IPS DF 6.9 (cell line): Measurements from ENCODE around the gene IGFBPL1.

Source experiments
- DNase-seq: peaks from one replicate; pipeline ENCODE4 v3.0.0-alpha.2; 2013; ENCODE audit warnings: low read depth, low spot score
- H3K27ac ChIP-seq: one replicate; pipeline ENCODE4 v1.5.1; 2013; ENCODE audit warnings: low read length, control low read depth
- H3K27me3 ChIP-seq: 2 replicates; pipeline ENCODE4 v1.6.1; 2013; ENCODE audit warnings: mild to moderate bottlenecking, low read length; ENCODE audit not compliant: control insufficient read depth, insufficient read depth
- H3K36me3 ChIP-seq: 2 replicates; pipeline ENCODE4 v1.6.1; 2013; ENCODE audit warnings: low read length; ENCODE audit not compliant: control insufficient read depth, insufficient read depth
- H3K4me1 ChIP-seq: 2 replicates; pipeline ENCODE4 v1.6.1; 2013; ENCODE audit warnings: low read length; ENCODE audit not compliant: control insufficient read depth, insufficient read depth
- H3K4me3 ChIP-seq: 2 replicates; pipeline ENCODE4 v1.5.1; 2013; ENCODE audit warnings: mild to moderate bottlenecking, low read length
- H3K9me3 ChIP-seq: 2 replicates; pipeline ENCODE4 v1.6.1; 2013; ENCODE audit warnings: low read length, inconsistent platforms; ENCODE audit not compliant: control insufficient read depth, insufficient read depth
- WGBS: extraction: QIAGEN DNeasy Blood & Tissue Kit; methylation state at CpG from one replicate; pipeline ENCODE4 v1.1.7; 2013; ENCODE audit warnings: mixed read lengths, missing lambda C conversion rate; ENCODE audit not compliant: insufficient read length, insufficient coverage; 5-methylcytosine and 5-hydroxymethylcytosine counted together

Gene IGFBPL1

DNA sequence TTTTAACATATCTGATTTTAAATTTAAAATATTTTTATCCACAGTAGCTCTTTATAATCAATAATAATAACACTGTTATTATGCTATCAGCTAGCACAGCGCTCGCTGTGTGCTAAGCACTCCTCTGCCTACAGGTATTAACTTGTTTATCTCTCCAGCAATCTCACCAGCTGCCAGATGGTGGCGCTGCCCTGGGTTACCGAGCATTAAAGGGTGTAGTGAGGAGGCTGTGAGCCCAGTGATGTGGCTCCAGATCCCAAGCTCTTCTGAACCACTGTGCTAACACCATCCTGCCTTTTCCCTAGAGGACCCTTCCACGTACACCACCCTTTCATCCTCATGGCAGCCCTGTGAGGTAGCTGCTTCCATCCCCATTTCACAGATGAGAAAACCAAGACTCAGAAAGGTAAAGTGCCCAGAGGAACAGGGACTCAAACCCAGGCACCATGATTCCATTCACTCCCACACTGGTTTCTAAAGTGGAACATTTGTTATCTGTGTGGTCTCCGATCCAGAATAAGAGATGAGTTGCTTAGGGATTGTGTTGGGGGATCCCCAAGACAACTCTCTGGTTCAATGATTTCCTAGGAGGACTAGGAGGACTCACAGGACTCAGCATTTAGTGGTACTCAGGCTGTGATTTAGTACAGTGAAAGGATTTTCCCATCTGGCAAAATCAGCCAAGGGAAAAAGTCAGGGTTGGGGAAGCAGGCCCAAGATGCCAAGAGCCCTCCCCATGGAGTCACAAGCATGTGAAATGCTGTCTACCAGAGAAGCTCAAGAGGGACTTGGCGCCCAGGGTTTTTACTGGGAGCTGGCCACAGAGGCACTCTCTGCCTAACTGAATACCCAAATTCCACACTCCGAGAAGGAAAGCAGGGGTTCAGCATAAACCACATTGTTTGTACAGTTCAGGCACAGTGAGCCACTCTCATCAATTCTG lies 7.0 kb downstream of the IGFBPL1 start:
- Histone ChIP-seq H3K36me3 (no peaks in the 10 kb centered on the region), H3K4me1 (peaks cover 5% of the 10 kb centered on the region; the same call in 1 of the 2 replicates), H3K27ac (no peak overlapping the region), H3K27me3 (no peaks in the 10 kb centered on the region), H3K9me3 (no peaks in the 10 kb centered on the region), H3K4me3 (no peak overlapping the region)
- DNase-seq, result peak; percentile 61
- no CpG with 5 or more reads among the region's 8 CpGs for WGBS

DNA sequence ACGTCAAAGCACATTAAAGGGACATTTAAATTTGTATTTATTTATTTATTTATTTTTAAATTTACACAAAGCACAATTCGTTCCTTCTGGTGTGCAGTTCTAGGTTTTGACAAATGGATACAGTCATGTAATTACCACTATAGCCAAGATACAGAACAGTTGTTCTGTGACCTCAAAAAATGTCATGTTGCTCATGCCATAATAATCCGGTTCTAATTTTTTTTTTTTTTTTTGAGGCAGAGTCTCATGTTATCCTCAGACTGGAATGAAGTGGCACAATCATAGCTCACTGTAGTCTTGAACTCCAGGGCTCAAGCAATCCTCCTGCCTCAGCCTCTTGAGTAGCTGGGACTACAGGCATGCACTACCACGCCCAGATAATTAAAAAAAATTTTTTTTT lies 7.8 kb downstream of the IGFBPL1 start:
- Histone ChIP-seq H3K4me1 (peaks cover 2% of the 10 kb centered on the region; the same call in 1 of the 2 replicates), H3K27me3 (no peaks in the 10 kb centered on the region), H3K36me3 (no peaks in the 10 kb centered on the region), H3K27ac (no peak overlapping the region), H3K4me3 (no peak overlapping the region), H3K9me3 (no peaks in the 10 kb centered on the region)
- DNase-seq, result no peak
- WGBS, result no CpG with 5 or more reads among the region's 4 CpGs

DNA sequence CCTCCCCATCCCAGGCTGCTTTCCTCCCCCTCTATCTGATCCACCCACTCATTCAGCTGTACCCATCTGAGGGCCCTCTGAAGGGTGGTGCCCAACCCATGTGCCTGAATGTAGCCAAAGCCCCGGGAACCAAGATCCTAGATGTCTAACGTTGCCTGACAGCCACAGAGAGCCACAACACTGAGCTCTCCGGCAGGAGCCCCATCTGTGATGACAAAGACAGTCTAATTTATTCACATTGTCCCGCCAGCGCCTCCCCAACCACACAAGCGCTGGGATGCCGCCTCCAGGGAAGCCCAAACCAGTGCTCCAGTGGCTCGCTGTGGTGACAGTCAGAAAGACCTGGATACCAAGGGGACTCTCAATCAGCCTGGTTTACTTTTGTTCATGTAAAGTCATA lies 8.4 kb downstream of the IGFBPL1 start:
- H3K27me3 ChIP-seq, result no peaks in the 10 kb centered on the region
- WGBS, result no CpG with 5 or more reads among the region's 8 CpGs
- H3K36me3 ChIP-seq, result no peaks in the 10 kb centered on the region
- H3K4me3 ChIP-seq, result no peak overlapping the region
- H3K27ac ChIP-seq, result no peak overlapping the region
- H3K4me1 ChIP-seq, result 0 out of 2 replicates have a peak, but pooled peaks cover 2% of the 10 kb centered on the region
- DNase-seq, result no peak
- H3K9me3 ChIP-seq, result no peaks in the 10 kb centered on the region

DNA sequence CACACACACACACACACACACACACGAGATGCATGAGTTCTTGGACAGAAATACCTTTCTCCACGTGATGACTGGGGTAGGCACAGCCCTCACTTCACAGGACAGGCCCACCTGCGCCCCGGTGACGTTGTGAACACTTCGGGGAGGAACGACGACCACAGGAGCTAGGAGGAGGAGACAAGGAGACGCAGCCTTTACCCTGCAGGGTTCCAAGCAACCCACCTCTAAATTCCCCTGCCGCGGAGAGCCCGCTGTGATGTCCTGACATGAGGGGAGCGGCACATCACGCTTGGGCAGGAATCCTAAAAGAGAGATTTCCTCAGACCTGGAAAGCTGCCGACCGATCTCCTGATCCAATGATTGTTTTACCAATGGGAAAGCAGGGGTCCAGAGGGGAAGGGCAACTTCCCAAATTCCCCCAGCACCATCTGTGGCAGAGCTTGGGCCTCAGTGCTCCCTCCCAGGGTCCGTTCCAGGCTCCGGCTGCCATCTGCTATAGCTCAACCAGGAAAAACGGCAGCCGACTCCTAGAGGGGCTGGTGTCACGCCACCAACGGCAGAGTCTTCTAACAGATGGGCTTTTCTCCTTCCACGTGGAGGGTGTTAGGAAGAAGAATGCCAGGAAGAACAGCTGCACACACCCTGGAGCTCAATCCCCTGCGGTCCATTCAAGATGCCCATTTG lies 10.1 kb downstream of the IGFBPL1 start:
- Histone ChIP-seq H3K27ac (no peak overlapping the region), H3K36me3 (no peaks in the 10 kb centered on the region), H3K9me3 (no peaks in the 10 kb centered on the region), H3K27me3 (no peaks in the 10 kb centered on the region), H3K4me1 (0 out of 2 replicates have a peak, but pooled peaks cover 2% of the 10 kb centered on the region), H3K4me3 (no peak overlapping the region)
- no CpG with 5 or more reads among the region's 24 CpGs for WGBS
- no peak for DNase-seq

DNA sequence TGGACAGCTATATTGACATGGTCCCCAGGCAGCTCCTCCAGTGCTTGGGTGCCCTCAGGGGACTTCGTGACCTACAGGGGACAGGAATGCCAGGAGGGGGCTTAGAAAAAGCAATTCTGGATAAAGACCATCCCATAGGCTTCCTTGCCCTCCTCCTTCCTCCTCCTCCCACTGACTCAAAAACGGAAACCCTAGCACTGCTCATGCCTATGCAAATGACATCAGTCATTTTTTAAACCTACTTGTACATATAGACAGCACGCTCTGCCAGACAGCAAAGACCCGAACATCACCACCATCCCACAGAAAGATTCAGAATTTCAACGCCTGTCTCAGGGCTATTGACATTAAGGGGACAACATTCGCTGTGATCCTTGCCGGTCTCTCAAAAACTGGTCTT lies 11.0 kb downstream of the IGFBPL1 start:
- no peak for DNase-seq
- no peak overlapping the region for H3K4me3 ChIP-seq
- no CpG with 5 or more reads among the region's 7 CpGs for WGBS
- H3K27me3 ChIP-seq, result no peaks in the 10 kb centered on the region
- H3K4me1 ChIP-seq, result no peaks in the 10 kb centered on the region
- no peaks in the 10 kb centered on the region for H3K36me3 ChIP-seq
- H3K27ac ChIP-seq, result no peak overlapping the region
- no peaks in the 10 kb centered on the region for H3K9me3 ChIP-seq

DNA sequence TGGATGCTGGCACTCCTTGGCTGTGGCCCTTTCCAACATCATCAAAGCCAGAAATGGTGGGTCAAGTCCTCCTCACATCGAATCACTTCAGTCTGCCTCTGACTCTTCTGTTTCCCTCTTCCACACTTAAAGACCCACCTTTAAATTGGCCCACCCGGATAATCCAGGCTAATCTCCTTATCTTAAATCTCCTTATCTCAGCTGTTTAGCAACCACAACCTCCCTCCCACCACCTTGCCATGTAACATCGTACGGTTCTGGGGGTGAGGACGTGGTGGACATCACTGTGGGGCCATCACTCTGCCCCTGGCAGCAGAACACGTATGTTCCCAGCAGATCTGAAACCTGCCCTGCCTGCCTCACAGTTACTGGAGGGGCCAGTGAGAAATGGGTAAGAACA lies 11.5 kb downstream of the IGFBPL1 start:
- no CpG with 5 or more reads among the region's 6 CpGs for WGBS
- DNase-seq, result no peak
- Histone ChIP-seq H3K27ac (no peak overlapping the region), H3K27me3 (no peaks in the 10 kb centered on the region), H3K36me3 (no peaks in the 10 kb centered on the region), H3K9me3 (no peaks in the 10 kb centered on the region), H3K4me3 (no peak overlapping the region), H3K4me1 (no peaks in the 10 kb centered on the region)

DNA sequence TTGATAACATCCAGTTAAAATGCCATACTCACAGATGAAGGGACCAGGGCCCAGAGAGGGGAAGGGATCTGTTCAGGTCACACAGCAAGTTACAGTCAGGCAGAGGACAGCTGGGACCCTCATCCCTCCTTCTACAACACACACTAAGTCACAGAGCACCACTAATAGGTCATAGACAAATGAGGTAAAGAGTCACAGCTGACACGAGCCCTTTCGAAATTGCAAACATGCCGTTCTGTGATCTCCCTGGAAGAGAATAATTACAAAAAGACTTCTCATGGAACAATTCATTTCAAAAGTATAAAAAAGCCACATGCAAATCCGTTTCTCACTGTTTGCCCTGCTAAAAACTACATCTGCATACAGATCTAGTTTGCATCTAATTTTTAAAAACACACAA lies 15.5 kb downstream of the IGFBPL1 start:
- WGBS, result no CpG with 5 or more reads among the region's 4 CpGs
- DNase-seq, result no peak
- Histone ChIP-seq H3K36me3 (no peaks in the 10 kb centered on the region), H3K4me3 (no peak overlapping the region), H3K4me1 (no peaks in the 10 kb centered on the region), H3K27me3 (no peaks in the 10 kb centered on the region), H3K27ac (no peak overlapping the region), H3K9me3 (no peaks in the 10 kb centered on the region)

DNA sequence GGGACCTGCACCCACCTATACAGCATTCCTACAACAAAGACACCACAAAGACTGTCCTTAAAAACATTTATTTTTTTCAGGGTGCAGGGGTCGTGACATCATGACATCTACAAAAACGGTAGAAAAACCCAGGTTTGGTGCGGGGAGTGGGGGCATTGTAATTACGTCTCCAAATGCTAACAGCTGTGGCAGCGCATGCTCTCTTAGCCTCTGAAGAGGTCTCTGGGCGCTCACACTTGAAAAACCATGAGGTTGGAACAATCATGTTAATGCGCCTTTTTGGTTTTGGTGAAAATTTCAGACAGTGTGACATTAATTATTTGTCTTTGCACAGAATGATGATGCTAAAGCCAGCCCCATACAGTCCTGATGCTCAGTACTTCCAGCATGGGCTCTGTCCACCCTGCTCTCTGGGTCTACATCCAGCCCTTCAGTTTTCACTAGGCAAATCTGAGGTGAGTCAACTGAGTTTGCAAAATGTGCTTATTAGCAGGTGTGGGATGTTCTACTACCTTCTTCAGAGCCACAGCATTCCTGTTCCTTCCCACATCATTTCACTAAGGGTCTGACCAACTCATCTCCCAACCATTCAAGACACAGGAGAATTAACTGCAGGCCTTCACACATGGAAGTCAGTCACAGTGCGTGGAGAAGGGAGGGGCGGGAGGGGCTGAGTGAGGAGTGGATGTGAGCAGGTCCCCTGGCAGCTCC lies 17.6 kb downstream of the IGFBPL1 start:
- H3K9me3 ChIP-seq, result no peaks in the 10 kb centered on the region
- no peaks in the 10 kb centered on the region for H3K36me3 ChIP-seq
- no peaks in the 10 kb centered on the region for H3K27me3 ChIP-seq
- no peak for DNase-seq
- H3K4me1 ChIP-seq, result no peaks in the 10 kb centered on the region
- no peak overlapping the region for H3K27ac ChIP-seq
- WGBS, result no CpG with 5 or more reads among the region's 9 CpGs
- H3K4me3 ChIP-seq, result no peak overlapping the region

DNA sequence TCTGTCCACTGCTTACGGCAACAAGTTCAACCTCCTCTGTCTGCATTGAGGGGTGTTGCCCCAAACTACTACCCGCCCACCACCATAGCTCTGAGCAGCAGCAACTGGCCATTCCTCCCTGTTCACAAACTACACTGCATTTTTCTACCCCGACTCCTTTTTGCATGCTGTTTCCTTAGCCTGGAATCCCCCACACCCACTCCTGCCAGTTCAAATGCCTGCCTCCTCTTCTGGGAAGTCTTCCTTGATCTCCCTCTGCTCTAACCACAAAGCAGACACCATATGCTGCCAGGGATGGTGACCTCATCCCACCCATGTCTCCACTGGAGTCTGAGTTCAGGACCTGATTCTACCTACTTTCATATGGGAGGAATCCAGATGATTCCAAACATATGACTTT lies 18.5 kb downstream of the IGFBPL1 start:
- Histone ChIP-seq H3K27me3 (no peaks in the 10 kb centered on the region), H3K9me3 (no peaks in the 10 kb centered on the region), H3K4me1 (no peaks in the 10 kb centered on the region), H3K4me3 (no peak overlapping the region), H3K27ac (no peak overlapping the region), H3K36me3 (no peaks in the 10 kb centered on the region)
- no CpG with 5 or more reads among the region's 3 CpGs for WGBS
- no peak for DNase-seq

DNA sequence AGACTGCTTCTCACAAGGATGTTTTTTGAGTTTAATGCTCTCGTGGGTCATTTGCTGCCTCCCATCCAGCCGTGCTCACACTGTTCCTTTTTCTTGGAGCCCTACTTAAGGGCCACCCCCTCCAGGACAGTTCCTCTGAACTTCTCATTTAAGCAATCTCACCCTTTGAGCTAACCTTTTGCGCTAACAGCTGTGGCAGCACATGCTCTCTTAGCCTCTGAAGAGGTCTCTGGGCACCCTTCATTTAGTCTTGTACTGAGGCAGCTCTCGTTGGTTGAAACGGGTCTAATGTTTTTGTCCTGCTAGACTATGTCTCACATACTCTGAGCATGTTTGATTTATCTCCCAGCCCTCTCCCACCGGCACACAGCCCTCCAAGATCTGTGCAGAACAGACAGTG lies 19.9 kb downstream of the IGFBPL1 start:
- no peaks in the 10 kb centered on the region for H3K36me3 ChIP-seq
- no peak for DNase-seq
- no peak overlapping the region for H3K27ac ChIP-seq
- H3K4me3 ChIP-seq, result no peak overlapping the region
- H3K4me1 ChIP-seq, result no peaks in the 10 kb centered on the region
- H3K27me3 ChIP-seq, result no peaks in the 10 kb centered on the region
- WGBS, result no CpG with 5 or more reads among the region's 6 CpGs
- H3K9me3 ChIP-seq, result no peaks in the 10 kb centered on the region
